ENCODE results near the gene TCF20.

The TCF20 gene

GRCh38 chr22:42283278-42284201 is 13.1 kb upstream of the TCF20 start:
- DNase-seq (ENCODE audit: low read depth, low spot score): no peak
- no peak overlapping the region for H3K27ac ChIP-seq

- no peak overlapping the region for H3K27ac ChIP-seq
- DNase-seq (ENCODE audit: low read depth, low spot score): no peak
Measured at GRCh38 chr22:42282943-42283277, 12.5 kb upstream of the TCF20 start.

DNA sequence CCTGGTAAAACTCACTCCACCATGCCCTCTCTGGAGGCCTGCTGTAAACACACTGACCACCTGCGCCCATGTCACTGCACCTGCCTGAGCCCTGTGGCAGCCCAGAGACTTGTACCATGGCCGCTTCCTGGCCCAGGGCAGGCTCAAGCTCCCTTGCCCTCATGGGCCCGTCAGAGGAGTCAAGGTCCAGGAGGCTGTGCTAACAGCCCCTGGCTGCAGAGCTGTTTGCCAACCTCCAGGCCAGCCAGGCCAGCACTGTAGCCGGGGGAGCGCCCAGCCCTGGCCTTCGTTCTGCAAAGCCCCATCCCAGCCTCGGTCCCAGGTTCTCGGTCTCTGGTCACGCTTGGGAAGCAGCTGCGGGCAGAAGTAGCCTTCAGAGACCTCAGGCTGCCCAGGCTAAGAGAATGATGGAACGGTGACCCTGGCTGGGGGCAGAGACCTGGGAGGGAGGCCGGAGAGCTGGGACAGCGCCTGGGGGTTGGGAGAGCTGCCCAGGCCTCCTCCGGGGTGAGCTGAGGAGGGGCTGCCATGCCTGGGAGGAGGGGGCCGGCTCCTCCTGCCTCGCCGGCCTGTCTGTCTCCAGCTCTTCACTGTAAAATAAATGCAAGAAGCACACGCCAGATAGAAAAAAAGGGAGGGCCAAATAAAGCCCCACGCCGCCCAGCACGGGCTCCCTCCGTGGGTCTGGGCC is 11.9 kb upstream of the TCF20 start:
- no peak for DNase-seq (ENCODE audit: low read depth, low spot score)
- H3K27ac ChIP-seq: no peak overlapping the region

DNA sequence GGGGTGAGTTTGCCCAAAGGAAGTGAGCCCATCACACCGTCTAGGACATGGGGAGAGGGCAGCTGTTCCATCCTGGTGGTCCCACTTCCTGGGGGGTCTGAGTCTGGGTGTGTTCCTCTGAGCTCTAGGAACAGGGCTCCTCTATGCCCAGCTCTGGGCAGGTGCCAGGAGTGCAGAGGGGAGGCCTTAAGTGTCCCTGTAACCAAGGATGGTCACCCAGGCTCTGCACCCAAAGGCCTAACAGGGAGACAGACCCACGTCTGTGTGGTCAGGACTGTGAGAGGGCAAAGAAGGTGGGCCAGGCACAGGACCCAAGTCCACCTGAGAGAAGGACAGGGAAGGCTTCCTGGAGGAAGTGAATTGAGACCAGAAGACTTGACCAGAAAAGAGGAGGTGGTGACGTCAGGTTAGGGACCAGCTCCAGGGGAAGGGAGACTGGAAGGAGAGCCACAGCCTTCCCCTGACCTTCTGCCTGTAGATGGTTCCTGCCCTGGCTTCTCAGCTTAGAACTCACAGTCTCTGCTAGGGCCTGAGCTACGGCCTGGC is 11.3 kb upstream of the TCF20 start:
- no peak for DNase-seq (ENCODE audit: low read depth, low spot score)
- H3K27ac ChIP-seq: no peak overlapping the region

- no peak for DNase-seq (ENCODE audit: low read depth, low spot score)
- no peak overlapping the region for H3K27ac ChIP-seq
Measured at GRCh38 chr22:42281284-42281683, 10.8 kb upstream of the TCF20 start.

DNA sequence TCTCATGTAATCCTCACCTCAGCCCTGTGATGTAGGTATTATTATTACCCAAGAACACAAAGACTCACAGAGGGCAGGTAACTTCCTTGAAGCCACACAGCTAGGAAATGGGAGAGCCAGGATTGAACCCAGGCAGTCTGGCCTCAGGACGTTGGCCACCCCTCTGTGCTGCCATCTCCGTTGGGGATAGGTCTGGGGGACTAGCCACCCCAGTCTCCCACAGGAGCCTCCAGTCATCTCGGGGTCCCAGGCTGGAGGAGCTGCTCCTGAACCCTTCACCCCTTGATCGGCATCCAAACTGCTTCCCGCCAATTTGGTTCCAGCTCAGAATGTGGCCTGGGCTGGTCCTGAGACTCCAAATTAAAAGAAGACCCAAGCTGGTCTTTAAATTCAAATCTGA is 10.4 kb upstream of the TCF20 start:
- no peak overlapping the region for H3K27ac ChIP-seq

DNA sequence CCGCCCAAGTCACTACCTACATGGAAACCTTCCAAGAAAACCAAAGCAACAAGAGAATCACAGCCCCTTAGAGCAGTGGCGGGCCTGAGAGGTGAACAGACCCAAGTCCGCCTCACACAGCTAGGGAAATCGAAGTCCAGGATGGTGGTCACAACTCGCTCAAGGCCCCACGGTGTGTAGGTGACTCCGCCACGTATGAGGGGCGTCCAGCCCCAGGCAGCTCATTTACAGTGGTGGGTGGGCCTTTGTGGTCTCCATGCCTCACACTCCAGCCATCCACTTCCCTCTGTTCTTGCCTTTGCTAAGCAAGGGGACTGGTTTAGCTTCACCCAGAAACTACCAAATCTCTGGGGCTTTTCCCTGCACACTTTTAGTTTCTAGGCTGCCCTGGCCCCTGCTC is 9.7 kb upstream of the TCF20 start:
- no peak for DNase-seq (ENCODE audit: low read depth, low spot score)

More for the DNA sequence above, 10.4 kb upstream of the TCF20 start:
- no peak for DNase-seq (ENCODE audit: low read depth, low spot score)

DNA sequence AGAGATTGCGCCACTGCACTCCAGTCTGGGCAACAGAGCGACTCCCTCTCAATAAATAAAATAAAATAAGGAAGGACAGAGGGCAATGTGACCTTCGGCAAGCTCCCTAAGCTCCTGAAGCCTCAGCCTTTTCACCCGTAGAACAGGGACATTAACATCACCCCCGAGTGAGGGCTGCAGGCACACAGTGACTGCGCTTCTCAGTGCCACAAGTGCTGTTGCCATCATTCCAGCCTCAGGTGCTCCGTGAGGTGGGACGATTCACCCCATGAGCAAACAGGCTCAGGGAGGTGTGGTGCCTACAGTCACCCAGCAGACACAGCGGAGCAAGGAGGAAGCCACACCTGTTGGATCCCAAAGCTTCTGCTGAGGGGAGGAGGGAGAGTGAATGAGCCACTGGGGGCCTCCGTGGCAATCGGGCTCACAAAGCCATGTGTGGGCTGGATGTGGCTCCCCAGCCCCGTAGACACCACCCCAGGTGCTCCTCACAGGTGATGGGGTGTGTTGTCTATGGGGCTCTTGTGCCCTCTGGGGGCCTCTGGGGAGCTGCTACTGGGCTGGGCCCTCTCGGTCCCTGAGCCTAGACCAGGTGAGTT is 9.1 kb upstream of the TCF20 start:
- no peak overlapping the region for H3K27ac ChIP-seq
- DNase-seq (ENCODE audit: low read depth, low spot score): no peak

More for the DNA sequence above, 9.7 kb upstream of the TCF20 start:
- H3K27ac ChIP-seq: no peak overlapping the region

GRCh38 chr22:42277988-42278776 is 7.7 kb upstream of the TCF20 start:
- DNase-seq (ENCODE audit: low read depth, low spot score): no peak

DNA sequence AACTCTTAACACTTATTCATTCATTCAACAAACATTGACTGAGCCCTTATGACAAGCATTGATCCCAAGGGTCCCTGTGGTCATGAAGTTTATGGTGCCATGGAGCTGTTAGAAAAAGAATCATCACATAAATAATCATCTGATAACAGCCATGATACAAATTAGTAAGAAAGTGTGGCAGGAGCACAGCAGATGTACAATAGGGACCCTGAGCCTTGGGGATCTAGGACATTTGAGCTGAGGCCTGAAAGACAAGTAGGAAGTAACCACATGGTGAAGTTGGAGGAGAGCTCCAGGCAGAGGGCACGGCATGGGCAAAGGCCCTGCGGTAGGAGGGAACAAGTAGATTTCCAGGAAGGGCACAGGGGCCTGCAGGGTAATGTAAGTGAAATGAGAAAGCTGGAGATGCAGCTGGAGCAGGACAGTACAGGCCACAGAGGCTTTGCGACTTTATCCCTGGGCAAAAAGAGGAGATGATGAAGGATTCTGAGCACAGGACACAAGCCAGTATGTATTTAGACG is 6.8 kb upstream of the TCF20 start:
- no peak overlapping the region for H3K27ac ChIP-seq
- DNase-seq (ENCODE audit: low read depth, low spot score): no peak

More at GRCh38 chr22:42277988-42278776, 7.7 kb upstream of the TCF20 start:
- H3K27ac ChIP-seq: no peak overlapping the region

DNA sequence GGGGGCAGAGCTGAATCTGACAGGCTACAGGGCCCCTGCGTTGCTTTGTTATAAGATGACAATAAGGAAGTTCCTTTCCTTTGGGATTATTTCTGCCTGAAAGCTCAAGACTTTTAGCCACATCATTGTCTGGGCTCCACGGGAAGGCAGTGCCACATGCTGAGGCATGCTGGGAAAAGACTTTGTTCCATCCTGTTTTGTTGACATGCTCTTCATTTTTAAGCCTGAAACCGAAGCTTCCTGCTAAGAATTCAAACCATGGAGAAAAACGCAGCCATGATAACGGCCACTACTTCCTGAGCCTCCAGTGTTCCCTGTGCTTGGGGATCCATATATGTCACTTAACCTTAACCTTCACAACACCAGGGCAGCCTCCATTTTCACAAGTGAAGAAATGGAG is 5.5 kb upstream of the TCF20 start:
- H3K27ac ChIP-seq: peak overlapping the region; percentile 26
- no peak for DNase-seq (ENCODE audit: low read depth, low spot score)

GRCh38 chr22:42275176-42275575 is 4.7 kb upstream of the TCF20 start:
- no peak overlapping the region for H3K27ac ChIP-seq
- no peak for DNase-seq (ENCODE audit: low read depth, low spot score)

- no peak overlapping the region for H3K27ac ChIP-seq
- no peak for DNase-seq (ENCODE audit: low read depth, low spot score)
Measured at GRCh38 chr22:42273855-42274451, 3.5 kb upstream of the TCF20 start.

- peak overlapping the region; percentile 28 for H3K27ac ChIP-seq
- DNase-seq (ENCODE audit: low read depth, low spot score): no peak
Measured at GRCh38 chr22:42272431-42272999, 2.1 kb upstream of the TCF20 start.

DNA sequence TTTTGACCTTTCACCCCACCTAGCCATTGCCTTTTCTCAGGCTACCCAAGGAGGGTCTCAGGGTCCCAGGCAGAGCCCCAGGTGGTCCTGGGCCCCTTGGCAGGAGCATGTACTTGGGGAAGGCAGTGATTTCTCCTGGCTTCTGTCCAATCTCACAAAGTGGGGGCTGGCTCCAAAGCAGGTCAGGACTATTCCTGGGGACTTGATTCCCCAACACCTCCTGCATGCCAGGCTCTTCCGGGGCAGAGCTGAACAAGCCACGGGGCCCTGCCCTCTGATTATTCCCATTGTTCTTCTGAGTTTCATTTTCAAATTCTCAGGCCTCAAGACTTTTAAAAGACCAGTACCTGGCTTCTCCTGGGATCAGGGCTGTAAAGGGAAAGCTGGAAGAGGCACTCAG is 1.5 kb upstream of the TCF20 start:
- peak overlapping the region; percentile 28 for H3K27ac ChIP-seq
- no peak for DNase-seq (ENCODE audit: low read depth, low spot score)

DNA sequence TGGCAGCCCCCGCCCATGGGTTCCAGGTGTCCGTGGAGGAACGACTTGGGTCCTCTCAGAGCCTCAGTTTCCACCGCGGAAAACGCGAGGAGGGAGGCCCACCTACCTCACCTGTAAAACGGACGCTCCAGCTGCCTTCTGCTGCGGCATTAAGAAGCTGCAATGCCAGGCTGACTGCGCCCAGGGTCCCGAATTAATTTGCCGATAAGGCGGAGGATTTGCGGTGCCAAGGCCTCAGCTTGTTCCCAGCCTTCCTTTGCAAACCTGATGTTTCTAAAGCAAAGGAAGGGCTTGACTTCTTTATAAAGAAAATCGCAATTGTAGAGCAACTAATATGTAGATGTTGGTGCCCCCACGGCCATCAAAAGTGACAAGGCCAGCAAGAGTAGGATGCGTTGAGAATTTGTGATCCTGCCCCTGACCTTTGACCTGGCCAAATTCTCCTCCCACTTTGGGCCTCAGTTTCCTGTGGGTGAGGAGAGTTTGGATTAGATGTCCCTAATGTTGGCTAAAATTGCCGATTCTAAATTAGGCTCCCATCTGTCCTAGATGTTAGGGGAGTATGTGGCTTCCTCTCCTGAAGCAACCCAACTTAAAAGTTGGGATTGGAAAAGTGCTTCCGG is 849 bp upstream of the TCF20 start:
- peak overlapping the region; percentile 28 for H3K27ac ChIP-seq
- DNase-seq (ENCODE audit: low read depth, low spot score): no peak

GRCh38 chr22:42270176-42270509 is 310 bp downstream of the TCF20 start:
- no peak for DNase-seq (ENCODE audit: low read depth, low spot score)
- peak overlapping the region; percentile 87 for H3K27ac ChIP-seq

- no peak for DNase-seq (ENCODE audit: low read depth, low spot score)
- H3K27ac ChIP-seq: peak overlapping the region; percentile 87
Measured at GRCh38 chr22:42269432-42270175, 849 bp downstream of the TCF20 start.

All from epithelial cell of prostate (primary cell).